ENCODE results near the gene MDH1B. TPM values are rescaled to one million over a fixed set of nuclear protein-coding genes. Genes with fewer than 3 reads are reported as not detected.

The MDH1B gene
- total RNA-seq, 4 donors from 2014 or later: 0.13 to 1.6 (median 0.49) TPM

GRCh38 chr2:206774871-206775270, 9.7 kb upstream of the MDH1B start:
- Histone ChIP-seq H3K27me3 (no peaks in the 10 kb centered on the region), H3K9me3 (peaks cover 0 to 8% (median 0%) of the 10 kb centered on the region in 3 donors), H3K36me3 (peaks cover 6 to 91% of the 10 kb centered on the region in 2 donors), H3K27ac (no peak overlapping the region), H3K4me3 (no peak overlapping the region), H3K4me1 (no peaks in the 10 kb centered on the region)
- ATAC-seq (no peak), DNase-seq (no peak)
- in situ Hi-C loops (cut with MboI; ENCODE audit: low sequenced_read_pairs in 4 of 4): no loop called here
- TF ChIP-seq CTCF (IDR thresholded peaks at IDR 0.05 in 4 of 5, conservative IDR thresholded peaks at IDR 0.05 in 1 of 5) (no peak), POLR2A (IDR thresholded peaks at IDR 0.05) (no peak)
- intact Hi-C loops (cut with DNase I; ENCODE audit: low total_unique reads): no loop called here

GRCh38 chr2:206766057-206766930, 1.2 kb upstream of the MDH1B start:
- peak overlapping the region; percentile 83 to 96 (median 92) for H3K27ac ChIP-seq
- in situ Hi-C loops (cut with MboI; ENCODE audit: low sequenced_read_pairs in 4 of 4) (no loop called here), intact Hi-C loops (cut with DNase I; ENCODE audit: low total_unique reads) (loop anchor here (5.0 kb wide), 2 partner anchors 401 to 1486 kb away; partner anchors contain the start of gene KLF7)

GRCh38 chr2:206764673-206765241, 371 bp downstream of the MDH1B start:
- intact Hi-C loops (cut with DNase I; ENCODE audit: low total_unique reads) (loop anchor here (2.0 to 5.0 kb wide), 3 partner anchors 403 to 1488 kb away; partner anchors contain the start of genes CREB1 and KLF7), in situ Hi-C loops (cut with MboI; ENCODE audit: low sequenced_read_pairs in 4 of 4) (no loop called here)
- H3K4me3 ChIP-seq: peak overlapping the region; percentile 58 to 96 (median 81)
- TF ChIP-seq POLR2A (IDR thresholded peaks at IDR 0.05) (no peak), CTCF (IDR thresholded peaks at IDR 0.05 in 4 of 5, conservative IDR thresholded peaks at IDR 0.05 in 1 of 5) (no peak)
- H3K9me3 ChIP-seq: no peaks in the 10 kb centered on the region
- ATAC-seq (no peak), DNase-seq (no peak)
- peaks cover 30 to 43% of the 10 kb centered on the region in 2 donors for H3K4me1 ChIP-seq
- no peaks in the 10 kb centered on the region for H3K27me3 ChIP-seq
- H3K27ac ChIP-seq: peak overlapping the region; percentile 83 to 96 (median 92)
- peaks cover 0 to 11% of the 10 kb centered on the region in 2 donors for H3K36me3 ChIP-seq

More at GRCh38 chr2:206766057-206766930, 1.2 kb upstream of the MDH1B start:
- Histone ChIP-seq H3K27me3 (no peaks in the 10 kb centered on the region), H3K4me3 (peak overlapping the region; percentile 58 to 96 (median 81)), H3K9me3 (no peaks in the 10 kb centered on the region), H3K4me1 (peaks cover 30 to 43% of the 10 kb centered on the region in 2 donors), H3K36me3 (peaks cover 0 to 27% of the 10 kb centered on the region in 2 donors)
- no peak for ATAC-seq
- TF ChIP-seq CTCF (IDR thresholded peaks at IDR 0.05 in 4 of 5, conservative IDR thresholded peaks at IDR 0.05 in 1 of 5) (no peak), POLR2A (IDR thresholded peaks at IDR 0.05) (no peak)
- no peak for DNase-seq

- no peaks in the 10 kb centered on the region for H3K9me3 ChIP-seq
- DNase-seq (no peak), ATAC-seq (no peak)
- no peak for TF ChIP-seq CTCF (IDR thresholded peaks at IDR 0.05 in 4 of 5, conservative IDR thresholded peaks at IDR 0.05 in 1 of 5)
- TF ChIP-seq POLR2A (IDR thresholded peaks at IDR 0.05): no peak
- H3K27me3 ChIP-seq: no peaks in the 10 kb centered on the region
- intact Hi-C loops (cut with DNase I; ENCODE audit: low total_unique reads) (no loop called here), in situ Hi-C loops (cut with MboI; ENCODE audit: low sequenced_read_pairs in 4 of 4) (no loop called here)
- no peaks in the 10 kb centered on the region for H3K4me1 ChIP-seq
- no peaks in the 10 kb centered on the region for H3K36me3 ChIP-seq
- no peak overlapping the region for H3K27ac ChIP-seq
- H3K4me3 ChIP-seq: no peak overlapping the region
These were observed 8.3 kb downstream of the MDH1B start for GRCh38 chr2:206756816-206757215.

Data from gastrocnemius medialis (tissue), 4 donors.